Mesendoderm (in vitro differentiated cells): ENCODE data around the gene ATRN.

Experiments used
- DNase-seq: peaks from one replicate; pipeline ENCODE4 v3.0.0; 2013
- H2AK5ac ChIP-seq: 2 replicates; pipeline ENCODE4 v1.6.1; 2013; ENCODE audit warnings: low read length, inconsistent platforms
- H2BK120ac ChIP-seq: 2 replicates; pipeline ENCODE4 v1.6.1; 2013; ENCODE audit warnings: low read depth, mild to moderate bottlenecking, low read length, moderate library complexity, mixed read lengths
- H2BK15ac ChIP-seq: replicated peaks from 2 replicates; pipeline ENCODE4 v1.6.1; 2013; ENCODE audit warnings: low read depth, mild to moderate bottlenecking, moderate library complexity
- H2BK5ac ChIP-seq: 2 replicates; pipeline ENCODE4 v1.6.1; 2013; ENCODE audit warnings: low read length, inconsistent platforms
- H3K18ac ChIP-seq: 2 replicates; pipeline ENCODE4 v1.6.1; 2013; ENCODE audit warnings: mild to moderate bottlenecking, low read length, mixed read lengths
- H3K23ac ChIP-seq: one replicate; pipeline ENCODE4 v1.6.1; 2013; ENCODE audit warnings: low read length
- H3K27ac ChIP-seq: 2 replicates; pipeline ENCODE4 v1.5.1; 2013; ENCODE audit warnings: low read depth, mild to moderate bottlenecking, inconsistent platforms, low read length, moderate library complexity
- H3K27me3 ChIP-seq: 2 replicates; pipeline ENCODE4 v1.6.1; 2013; ENCODE audit warnings: low read length, control low read depth, mild to moderate bottlenecking, inconsistent platforms; ENCODE audit not compliant: insufficient read depth, poor library complexity
- H3K36me3 ChIP-seq: 2 replicates; pipeline ENCODE4 v1.6.1; 2013; ENCODE audit warnings: low read length, inconsistent platforms; ENCODE audit not compliant: control insufficient read depth, insufficient read depth
- H3K4ac ChIP-seq: one replicate; pipeline ENCODE4 v1.6.1; 2013; ENCODE audit warnings: low read depth, mild to moderate bottlenecking, low read length, moderate library complexity
- H3K4me1 ChIP-seq: 2 replicates; pipeline ENCODE4 v1.6.1; 2013; ENCODE audit warnings: low read depth, low read length, inconsistent platforms; ENCODE audit not compliant: control insufficient read depth
- H3K4me2 ChIP-seq: 2 replicates; pipeline ENCODE4 v1.6.1; 2013; ENCODE audit warnings: low read length
- H3K4me3 ChIP-seq: 2 replicates; pipeline ENCODE4 v1.5.1; 2013; ENCODE audit warnings: mild to moderate bottlenecking, low read length
- H3K56ac ChIP-seq: one replicate; pipeline ENCODE4 v1.6.1; 2013; ENCODE audit warnings: low read length
- H3K79me1 ChIP-seq: 2 replicates; pipeline ENCODE4 v1.6.1; 2013; ENCODE audit warnings: low read length, inconsistent platforms
- H3K79me2 ChIP-seq: 2 replicates; pipeline ENCODE4 v1.6.1; 2013; ENCODE audit warnings: mild to moderate bottlenecking, low read length; ENCODE audit not compliant: control insufficient read depth, insufficient read depth
- H3K9ac ChIP-seq: 2 replicates; pipeline ENCODE4 v1.6.1; 2013; ENCODE audit warnings: low read length, inconsistent platforms
- H4K5ac ChIP-seq: one replicate; pipeline ENCODE4 v1.6.1; 2013; ENCODE audit warnings: low read length
- H4K8ac ChIP-seq: one replicate; pipeline ENCODE4 v1.6.1; 2013; ENCODE audit warnings: low read depth, mild to moderate bottlenecking, control low read depth, low read length, moderate library complexity
- WGBS: extraction: QIAGEN DNeasy Blood & Tissue Kit; methylation state at CpG from one replicate; pipeline ENCODE4 v1.1.7; 2013; ENCODE audit warnings: low lambda C conversion rate, missing lambda C conversion rate; ENCODE audit not compliant: insufficient coverage; ENCODE audit errors: extremely low coverage; 5-methylcytosine and 5-hydroxymethylcytosine counted together

The ATRN gene

GRCh38 chr20:3645309-3646066, 174.7 kb downstream of the ATRN start:
- no peak for DNase-seq
- no peak overlapping the region for H3K4me2 ChIP-seq
- no peaks in the 10 kb centered on the region for H3K27me3 ChIP-seq
- H3K56ac ChIP-seq = no peak overlapping the region
- no peak overlapping the region for H3K4me3 ChIP-seq
- H2AK5ac ChIP-seq = no peak overlapping the region
- no peak overlapping the region for H3K4ac ChIP-seq
- no CpG with 5 or more reads among the region's 20 CpGs for WGBS
- no peak overlapping the region for H2BK5ac ChIP-seq
- H2BK15ac ChIP-seq = no peak overlapping the region
- no peaks in the 10 kb centered on the region for H3K36me3 ChIP-seq
- no peak overlapping the region for H3K27ac ChIP-seq
- H3K9ac ChIP-seq = no peak overlapping the region
- H3K23ac ChIP-seq = peak overlapping the region; percentile 9
- H4K5ac ChIP-seq = no peak overlapping the region
- no peaks in the 10 kb centered on the region for H3K79me1 ChIP-seq
- no peak overlapping the region for H4K8ac ChIP-seq
- H3K4me1 ChIP-seq = no peaks in the 10 kb centered on the region
- no peak overlapping the region for H2BK120ac ChIP-seq
- no peaks in the 10 kb centered on the region for H3K79me2 ChIP-seq
- no peak overlapping the region for H3K18ac ChIP-seq

GRCh38 chr20:3646067-3646440, 175.2 kb downstream of the ATRN start:
- no CpG with 5 or more reads among the region's 5 CpGs for WGBS
- no peak for DNase-seq
- H3K18ac ChIP-seq = no peak overlapping the region

GRCh38 chr20:3646651-3647050, 175.8 kb downstream of the ATRN start:
- Histone ChIP-seq H2BK15ac (no peak overlapping the region), H3K56ac (no peak overlapping the region), H3K79me1 (no peaks in the 10 kb centered on the region), H3K18ac (no peak overlapping the region), H3K4me1 (no peaks in the 10 kb centered on the region), H2BK120ac (no peak overlapping the region), H4K5ac (no peak overlapping the region), H2BK5ac (no peak overlapping the region), H3K4me2 (no peak overlapping the region), H2AK5ac (no peak overlapping the region), H3K9ac (no peak overlapping the region), H3K27me3 (no peaks in the 10 kb centered on the region), H3K79me2 (no peaks in the 10 kb centered on the region), H3K36me3 (no peaks in the 10 kb centered on the region), H3K27ac (no peak overlapping the region), H4K8ac (no peak overlapping the region), H3K4ac (no peak overlapping the region), H3K4me3 (no peak overlapping the region), H3K23ac (no peak overlapping the region)
- DNase-seq = no peak
- no CpG with 5 or more reads among the region's 13 CpGs for WGBS

More at GRCh38 chr20:3646067-3646440, 175.2 kb downstream of the ATRN start:
- Histone ChIP-seq H3K79me2 (no peaks in the 10 kb centered on the region), H3K36me3 (no peaks in the 10 kb centered on the region), H2AK5ac (no peak overlapping the region), H3K4ac (no peak overlapping the region), H2BK120ac (no peak overlapping the region), H3K4me3 (no peak overlapping the region), H2BK5ac (no peak overlapping the region), H2BK15ac (no peak overlapping the region), H3K4me1 (no peaks in the 10 kb centered on the region), H3K4me2 (no peak overlapping the region), H3K9ac (no peak overlapping the region), H3K27me3 (no peaks in the 10 kb centered on the region), H3K23ac (peak overlapping the region; percentile 94), H4K5ac (no peak overlapping the region), H4K8ac (no peak overlapping the region), H3K56ac (no peak overlapping the region), H3K27ac (no peak overlapping the region), H3K79me1 (no peaks in the 10 kb centered on the region)

GRCh38 chr20:3647473-3647872, 176.7 kb downstream of the ATRN start:
- Histone ChIP-seq H3K4me3 (no peak overlapping the region), H3K18ac (no peak overlapping the region), H3K9ac (no peak overlapping the region), H2BK120ac (no peak overlapping the region), H3K4ac (no peak overlapping the region), H3K79me2 (no peaks in the 10 kb centered on the region), H2BK5ac (no peak overlapping the region), H2AK5ac (no peak overlapping the region), H3K27me3 (no peaks in the 10 kb centered on the region), H3K23ac (no peak overlapping the region), H4K5ac (no peak overlapping the region), H4K8ac (no peak overlapping the region), H3K4me2 (no peak overlapping the region), H3K36me3 (no peaks in the 10 kb centered on the region), H3K4me1 (no peaks in the 10 kb centered on the region), H3K56ac (no peak overlapping the region), H3K27ac (no peak overlapping the region), H2BK15ac (no peak overlapping the region), H3K79me1 (no peaks in the 10 kb centered on the region)
- DNase-seq = no peak

- H3K4me2 ChIP-seq = no peak overlapping the region
- H4K8ac ChIP-seq = no peak overlapping the region
- H3K79me1 ChIP-seq = no peaks in the 10 kb centered on the region
- H3K27ac ChIP-seq = no peak overlapping the region
- H2AK5ac ChIP-seq = no peak overlapping the region
- no peak overlapping the region for H2BK5ac ChIP-seq
- H3K36me3 ChIP-seq = no peaks in the 10 kb centered on the region
- no peak overlapping the region for H3K4ac ChIP-seq
- H3K18ac ChIP-seq = no peak overlapping the region
- no peak overlapping the region for H3K4me3 ChIP-seq
- no peak overlapping the region for H4K5ac ChIP-seq
- H3K9ac ChIP-seq = no peak overlapping the region
- DNase-seq = no peak
- no peak overlapping the region for H2BK120ac ChIP-seq
- H3K56ac ChIP-seq = no peak overlapping the region
- no peaks in the 10 kb centered on the region for H3K27me3 ChIP-seq
- no peaks in the 10 kb centered on the region for H3K4me1 ChIP-seq
- H3K23ac ChIP-seq = no peak overlapping the region
- H3K79me2 ChIP-seq = no peaks in the 10 kb centered on the region
- no peak overlapping the region for H2BK15ac ChIP-seq
- no CpG with 5 or more reads among the region's 9 CpGs for WGBS
Measured at GRCh38 chr20:3648951-3649350, 178.1 kb downstream of the ATRN start.
